HFFc6 (cell line): ENCODE results near the gene DRD4. TPM values are rescaled to one million over a fixed set of nuclear protein-coding genes. Genes with fewer than 3 reads are reported as not detected.

Experiments used
- DNase-seq: peaks from one replicate; pipeline ENCODE4 v3.0.0-alpha.2; 2018
- H3K27ac Mint-ChIP-seq: 2 replicates; pipeline ENCODE4 v1.8.0; 2020; ENCODE audit warnings: mild to moderate bottlenecking, mixed read lengths
- H3K27me3 Mint-ChIP-seq: 2 replicates; pipeline ENCODE4 v1.8.0; 2021; ENCODE audit warnings: mild to moderate bottlenecking, moderate library complexity, mixed read lengths; ENCODE audit not compliant: insufficient read depth
- H3K36me3 Mint-ChIP-seq: 2 replicates; pipeline ENCODE4 v1.8.0; 2021; ENCODE audit warnings: low read depth, mixed read lengths
- H3K4me1 Mint-ChIP-seq: 2 replicates; pipeline ENCODE4 v1.8.0; 2020; ENCODE audit warnings: low read depth, mixed read lengths
- H3K4me3 Mint-ChIP-seq: 2 replicates; pipeline ENCODE4 v1.8.0; 2020; ENCODE audit warnings: mild to moderate bottlenecking, moderate library complexity, mixed read lengths
- H3K9me3 Mint-ChIP-seq: 2 replicates; pipeline ENCODE4 v1.8.0; 2020; ENCODE audit warnings: mild to moderate bottlenecking, mixed read lengths
- CTCF ChIP-seq: fragments of 200-600 bp; sonication (generic); IDR thresholded peaks from 2 replicates; pipeline ENCODE4 v1.5.0; 2021; ENCODE audit warnings: antibody characterized with exemption, mild to moderate bottlenecking
- total RNA-seq, 6 experiments: library from RNA; stranded (reverse); fragmentation: NEBNext Ultra II Directional; extraction: Animal tissue kit (Norgen Biotek cat#: 25700); gene quantifications; 2 replicates in 1 of 6; 3 replicates in 5 of 6; pipeline ENCODE4 v1.2.3, GENCODE V29; 2021

The DRD4 gene
- total RNA-seq, 6 experiments from 2014 or later = 0.14 to 0.61 (median 0.38) TPM

GRCh38 chr11:639332-639955, 2.4 kb downstream of the DRD4 start:
- H3K9me3 Mint-ChIP-seq = no peaks in the 10 kb centered on the region
- no peak overlapping the region for H3K4me3 Mint-ChIP-seq
- DNase-seq = no peak
- H3K4me1 Mint-ChIP-seq = peaks cover 5% of the 10 kb centered on the region; the same call in 1 of the 2 replicates
- TF ChIP-seq CTCF = no peak
- H3K27me3 Mint-ChIP-seq = peaks cover 10% of the 10 kb centered on the region
- H3K27ac Mint-ChIP-seq = no peak overlapping the region
- no peaks in the 10 kb centered on the region for H3K36me3 Mint-ChIP-seq

DNA sequence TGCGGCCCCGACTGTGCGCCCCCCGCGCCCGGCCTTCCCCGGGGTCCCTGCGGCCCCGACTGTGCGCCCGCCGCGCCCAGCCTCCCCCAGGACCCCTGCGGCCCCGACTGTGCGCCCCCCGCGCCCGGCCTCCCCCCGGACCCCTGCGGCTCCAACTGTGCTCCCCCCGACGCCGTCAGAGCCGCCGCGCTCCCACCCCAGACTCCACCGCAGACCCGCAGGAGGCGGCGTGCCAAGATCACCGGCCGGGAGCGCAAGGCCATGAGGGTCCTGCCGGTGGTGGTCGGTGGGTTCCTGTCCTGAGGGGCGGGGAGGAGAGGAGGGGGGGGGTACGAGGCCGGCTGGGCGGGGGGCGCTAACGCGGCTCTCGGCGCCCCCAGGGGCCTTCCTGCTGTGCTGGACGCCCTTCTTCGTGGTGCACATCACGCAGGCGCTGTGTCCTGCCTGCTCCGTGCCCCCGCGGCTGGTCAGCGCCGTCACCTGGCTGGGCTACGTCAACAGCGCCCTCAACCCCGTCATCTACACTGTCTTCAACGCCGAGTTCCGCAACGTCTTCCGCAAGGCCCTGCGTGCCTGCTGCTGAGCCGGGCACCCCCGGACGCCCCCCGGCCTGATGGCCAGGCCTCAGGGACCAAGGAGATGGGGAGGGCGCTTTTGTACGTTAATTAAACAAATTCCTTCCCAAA, 3.1 kb downstream of the DRD4 start:
- no peak for TF ChIP-seq CTCF
- Mint-ChIP-seq H3K4me1 (peaks cover 5% of the 10 kb centered on the region; the same call in 1 of the 2 replicates), H3K4me3 (no peak overlapping the region), H3K36me3 (no peaks in the 10 kb centered on the region), H3K27ac (no peak overlapping the region), H3K9me3 (no peaks in the 10 kb centered on the region), H3K27me3 (peaks cover 11% of the 10 kb centered on the region)
- no peak for DNase-seq

DNA sequence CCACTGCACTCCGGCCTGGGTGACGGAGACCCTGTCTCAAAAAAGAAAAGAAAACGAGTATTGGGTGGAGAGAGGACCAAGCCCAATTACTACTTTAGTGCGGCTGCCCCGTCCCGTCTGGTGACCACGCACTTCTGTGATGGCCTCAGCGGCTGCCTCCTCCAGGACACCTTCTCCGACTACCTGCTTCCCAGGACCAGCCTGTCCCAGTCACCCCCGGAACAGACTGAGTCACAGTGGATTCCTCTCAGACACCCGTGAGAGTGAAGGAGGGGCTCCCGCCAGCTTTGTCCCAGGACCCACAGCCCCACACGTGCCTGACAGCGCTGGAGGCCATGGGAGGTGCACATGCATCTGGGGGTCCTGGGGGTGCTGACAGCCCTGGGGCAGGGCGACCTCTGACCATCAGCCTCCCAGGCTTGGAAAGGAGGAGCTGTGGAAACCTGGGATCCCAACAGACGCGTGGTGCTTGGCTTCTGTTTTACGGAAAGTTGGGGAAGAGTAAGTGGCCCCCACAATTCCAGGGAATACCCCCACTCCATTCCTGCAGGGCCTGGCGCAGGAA, 4.8 kb downstream of the DRD4 start:
- Mint-ChIP-seq H3K4me3 (no peak overlapping the region), H3K9me3 (no peaks in the 10 kb centered on the region), H3K36me3 (no peaks in the 10 kb centered on the region), H3K27me3 (peaks cover 13% of the 10 kb centered on the region), H3K4me1 (peaks cover 5% of the 10 kb centered on the region; the same call in 1 of the 2 replicates), H3K27ac (no peak overlapping the region)
- DNase-seq = no peak
- TF ChIP-seq CTCF = no peak

DNA sequence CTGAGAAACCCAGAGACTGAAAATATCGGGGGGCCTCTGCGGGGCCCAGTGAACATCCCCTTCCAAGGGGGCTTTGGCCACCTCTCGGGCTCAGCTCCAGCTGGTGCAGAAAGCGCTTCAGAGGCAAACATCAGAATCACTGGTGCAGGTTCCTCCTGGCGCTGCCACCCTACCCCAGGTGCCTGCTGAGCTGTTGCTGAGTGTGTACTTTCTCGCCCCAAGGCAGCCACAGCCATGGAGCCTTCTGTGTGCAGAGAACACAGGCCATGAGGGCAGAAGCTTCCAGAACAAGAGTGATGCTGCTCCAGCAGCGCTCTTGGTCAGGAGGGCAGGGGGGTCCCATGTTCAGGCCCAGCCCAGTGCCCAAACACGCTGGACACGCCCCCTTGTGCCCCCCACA, 6.3 kb downstream of the DRD4 start:
- peaks cover 13% of the 10 kb centered on the region for H3K27me3 Mint-ChIP-seq
- H3K36me3 Mint-ChIP-seq = no peaks in the 10 kb centered on the region
- no peak for TF ChIP-seq CTCF
- no peak overlapping the region for H3K27ac Mint-ChIP-seq
- DNase-seq = no peak
- no peaks in the 10 kb centered on the region for H3K9me3 Mint-ChIP-seq
- H3K4me1 Mint-ChIP-seq = no peaks in the 10 kb centered on the region
- H3K4me3 Mint-ChIP-seq = no peak overlapping the region

GRCh38 chr11:643849-644738, 7.0 kb downstream of the DRD4 start:
- Mint-ChIP-seq H3K9me3 (no peaks in the 10 kb centered on the region), H3K4me1 (no peaks in the 10 kb centered on the region), H3K4me3 (no peak overlapping the region), H3K27me3 (peaks cover 9% of the 10 kb centered on the region), H3K27ac (no peak overlapping the region), H3K36me3 (no peaks in the 10 kb centered on the region)
- no peak for TF ChIP-seq CTCF
- DNase-seq = no peak
